CD4-positive, alpha-beta T cell treated with Interleukin-12 subunit alpha and Interleukin-12 subunit beta, for 1 hour (primary cell): Measurements from ENCODE around the gene CT45A2.
"Not testable (repeated sequence)": the region's sequence is repeated elsewhere in the genome, so short reads cannot be mapped to it uniquely, and the experiment has no call there.

ENCODE experiments used
- DNase-seq: peaks from one replicate; pipeline ENCODE4 v3.0.0-alpha.2; 2020

Gene CT45A2, protein sequence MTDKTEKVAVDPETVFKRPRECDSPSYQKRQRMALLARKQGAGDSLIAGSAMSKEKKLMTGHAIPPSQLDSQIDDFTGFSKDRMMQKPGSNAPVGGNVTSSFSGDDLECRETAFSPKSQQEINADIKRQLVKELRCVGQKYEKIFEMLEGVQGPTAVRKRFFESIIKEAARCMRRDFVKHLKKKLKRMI

DNA sequence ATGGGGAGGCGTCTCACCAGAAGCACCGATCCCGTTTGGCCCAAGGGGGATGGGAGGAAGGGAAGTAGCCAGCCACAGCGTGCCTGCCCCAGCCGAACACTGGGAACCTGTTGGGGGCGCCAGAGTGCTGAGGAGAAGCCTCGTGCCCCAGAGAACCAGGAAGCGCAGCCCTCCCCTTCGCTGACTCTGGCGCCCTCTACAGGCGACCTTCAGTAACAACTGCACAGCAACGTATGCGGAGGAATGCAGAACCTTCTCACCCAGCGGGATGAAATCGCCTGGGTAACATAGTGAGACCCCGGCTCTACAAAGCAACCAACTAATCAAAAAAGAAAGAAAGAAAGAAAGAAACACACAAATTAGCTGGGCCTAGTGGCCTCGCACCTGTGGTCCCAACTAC lies at the start of gene CT45A2:
TSS of gene CT45A2 (minus strand) at position 101 of the 400 bp plus-strand sequence. CDS start 3,747 bp downstream, outside the sequence.
- DNase-seq: not testable (repeated sequence)

DNA sequence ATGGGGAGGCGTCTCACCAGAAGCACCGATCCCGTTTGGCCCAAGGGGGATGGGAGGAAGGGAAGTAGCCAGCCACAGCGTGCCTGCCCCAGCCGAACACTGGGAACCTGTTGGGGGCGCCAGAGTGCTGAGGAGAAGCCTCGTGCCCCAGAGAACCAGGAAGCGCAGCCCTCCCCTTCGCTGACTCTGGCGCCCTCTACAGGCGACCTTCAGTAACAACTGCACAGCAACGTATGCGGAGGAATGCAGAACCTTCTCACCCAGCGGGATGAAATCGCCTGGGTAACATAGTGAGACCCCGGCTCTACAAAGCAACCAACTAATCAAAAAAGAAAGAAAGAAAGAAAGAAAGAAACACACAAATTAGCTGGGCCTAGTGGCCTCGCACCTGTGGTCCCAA lies 34.6 kb upstream of the CT45A2 start, which contains the start of gene CT45A8:
TSS of gene CT45A8 (minus strand) at position 101 of the 400 bp plus-strand sequence. CDS start 3,755 bp downstream, outside the sequence.
- not testable (repeated sequence) for DNase-seq

DNA sequence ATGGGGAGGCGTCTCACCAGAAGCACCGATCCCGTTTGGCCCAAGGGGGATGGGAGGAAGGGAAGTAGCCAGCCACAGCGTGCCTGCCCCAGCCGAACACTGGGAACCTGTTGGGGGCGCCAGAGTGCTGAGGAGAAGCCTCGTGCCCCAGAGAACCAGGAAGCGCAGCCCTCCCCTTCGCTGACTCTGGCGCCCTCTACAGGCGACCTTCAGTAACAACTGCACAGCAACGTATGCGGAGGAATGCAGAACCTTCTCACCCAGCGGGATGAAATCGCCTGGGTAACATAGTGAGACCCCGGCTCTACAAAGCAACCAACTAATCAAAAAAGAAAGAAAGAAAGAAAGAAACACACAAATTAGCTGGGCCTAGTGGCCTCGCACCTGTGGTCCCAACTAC lies 17.4 kb upstream of the CT45A2 start, which contains the start of gene CT45A7:
TSS of gene CT45A7 (minus strand) at position 101 of the 400 bp plus-strand sequence. CDS start 3,747 bp downstream, outside the sequence.
- not testable (repeated sequence) for DNase-seq

DNA sequence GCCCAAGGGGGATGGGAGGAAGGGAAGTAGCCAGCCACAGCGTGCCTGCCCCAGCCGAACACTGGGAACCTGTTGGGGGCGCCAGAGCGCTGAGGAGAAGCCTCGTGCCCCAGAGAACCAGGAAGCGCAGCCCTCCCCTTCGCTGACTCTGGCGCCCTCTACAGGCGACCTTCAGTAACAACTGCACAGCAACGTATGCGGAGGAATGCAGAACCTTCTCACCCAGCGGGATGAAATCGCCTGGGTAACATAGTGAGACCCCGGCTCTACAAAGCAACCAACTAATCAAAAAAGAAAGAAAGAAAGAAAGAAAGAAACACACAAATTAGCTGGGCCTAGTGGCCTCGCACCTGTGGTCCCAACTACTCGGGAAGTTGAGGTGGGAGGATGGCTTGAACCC lies 17.1 kb downstream of the CT45A2 start, which contains the start of gene CT45A6:
TSS of gene CT45A6 (minus strand) at position 101 of the 400 bp plus-strand sequence. CDS start 3,794 bp downstream, outside the sequence.
- not testable (repeated sequence) for DNase-seq

DNA sequence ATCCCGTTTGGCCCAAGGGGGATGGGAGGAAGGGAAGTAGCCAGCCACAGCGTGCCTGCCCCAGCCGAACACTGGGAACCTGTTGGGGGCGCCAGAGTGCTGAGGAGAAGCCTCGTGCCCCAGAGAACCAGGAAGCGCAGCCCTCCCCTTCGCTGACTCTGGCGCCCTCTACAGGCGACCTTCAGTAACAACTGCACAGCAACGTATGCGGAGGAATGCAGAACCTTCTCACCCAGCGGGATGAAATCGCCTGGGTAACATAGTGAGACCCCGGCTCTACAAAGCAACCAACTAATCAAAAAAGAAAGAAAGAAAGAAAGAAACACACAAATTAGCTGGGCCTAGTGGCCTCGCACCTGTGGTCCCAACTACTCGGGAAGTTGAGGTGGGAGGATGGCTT lies 34.4 kb downstream of the CT45A2 start, which contains the start of gene CT45A5:
TSS of gene CT45A5 (minus strand) at position 101 of the 400 bp plus-strand sequence. CDS start 3,774 bp downstream, outside the sequence.
- not testable (repeated sequence) for DNase-seq

DNA sequence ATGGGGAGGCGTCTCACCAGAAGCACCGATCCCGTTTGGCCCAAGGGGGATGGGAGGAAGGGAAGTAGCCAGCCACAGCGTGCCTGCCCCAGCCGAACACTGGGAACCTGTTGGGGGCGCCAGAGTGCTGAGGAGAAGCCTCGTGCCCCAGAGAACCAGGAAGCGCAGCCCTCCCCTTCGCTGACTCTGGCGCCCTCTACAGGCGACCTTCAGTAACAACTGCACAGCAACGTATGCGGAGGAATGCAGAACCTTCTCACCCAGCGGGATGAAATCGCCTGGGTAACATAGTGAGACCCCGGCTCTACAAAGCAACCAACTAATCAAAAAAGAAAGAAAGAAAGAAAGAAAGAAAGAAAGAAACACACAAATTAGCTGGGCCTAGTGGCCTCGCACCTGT lies 51.7 kb downstream of the CT45A2 start, which contains the start of gene CT45A3:
TSS of gene CT45A3 (minus strand) at position 101 of the 400 bp plus-strand sequence. CDS start 3,747 bp downstream, outside the sequence.
- DNase-seq: not testable (repeated sequence)
